AG09309 (cell line): ENCODE measurements around the gene LINC00237.

Experiments used
- DNase-seq: peaks from one replicate; pipeline ENCODE4 v3.0.0-alpha.2; 2010; ENCODE audit warnings: low read depth
- H3K4me3 ChIP-seq: 2 replicates; pipeline ENCODE4 v1.5.1; 2011; ENCODE audit warnings: mild to moderate bottlenecking, low read depth, low read length, moderate library complexity; ENCODE audit not compliant: control insufficient read depth
- CTCF ChIP-seq: IDR thresholded peaks from 2 replicates; pipeline ENCODE4 v1.5.1; 2011; ENCODE audit warnings: mild to moderate bottlenecking, low read depth, low read length, inconsistent platforms; ENCODE audit not compliant: insufficient read depth, control insufficient read depth; ENCODE audit errors: missing control alignments

The LINC00237 gene

GRCh38 chr20:21077809-21078345, 28.3 kb downstream of the LINC00237 start:
- no peak for TF ChIP-seq CTCF
- H3K4me3 ChIP-seq = no peak overlapping the region
- DNase-seq = no peak

- TF ChIP-seq CTCF = no peak
- H3K4me3 ChIP-seq = no peak overlapping the region
- no peak for DNase-seq
Measured at GRCh38 chr20:21076073-21076472, 30.1 kb downstream of the LINC00237 start.

- TF ChIP-seq CTCF = no peak
- DNase-seq = no peak
- H3K4me3 ChIP-seq = no peak overlapping the region
Measured at GRCh38 chr20:21075471-21075870, 30.7 kb downstream of the LINC00237 start.

- no peak overlapping the region for H3K4me3 ChIP-seq
- TF ChIP-seq CTCF = no peak
- no peak for DNase-seq
Measured at GRCh38 chr20:21074605-21075336, 31.4 kb downstream of the LINC00237 start.

- H3K4me3 ChIP-seq = no peak overlapping the region
- TF ChIP-seq CTCF = no peak
- no peak for DNase-seq
Measured at GRCh38 chr20:21067255-21067654, 38.9 kb downstream of the LINC00237 start.

- DNase-seq = no peak
- H3K4me3 ChIP-seq = no peak overlapping the region
- no peak for TF ChIP-seq CTCF
Measured at GRCh38 chr20:21064924-21065323, 41.2 kb downstream of the LINC00237 start.
